Neural cell (in vitro differentiated cells): ENCODE results near the gene HS3ST6. TPM values are rescaled to one million over a fixed set of nuclear protein-coding genes. Genes with fewer than 3 reads are reported as not detected.

Experiments
- H2AFZ ChIP-seq: fragments of 200-600, 300-800 bp; sonication (generic), shearing (Covaris generic); 2 replicates; pipeline ENCODE4 v1.6.0; 2014; ENCODE audit warnings: low read depth, mild to moderate bottlenecking, antibody characterized with exemption, low read length, moderate library complexity
- H3F3A ChIP-seq: fragments of 200-600 bp; shearing (Covaris generic); 2 replicates; pipeline ENCODE4 v1.6.1; 2016; ENCODE audit warnings: mild to moderate bottlenecking, moderate library complexity, mixed read lengths, antibody characterized with exemption, low read length; ENCODE audit not compliant: insufficient read depth, poor library complexity, severe bottlenecking
- H3K27ac ChIP-seq: fragments of 200-600, 300-800 bp; sonication (generic), shearing (Covaris generic); 2 replicates; pipeline ENCODE4 v1.5.1; 2014; ENCODE audit warnings: mild to moderate bottlenecking, low read length, moderate library complexity
- H3K27me3 ChIP-seq: fragments of 300-800, 200-600 bp; sonication (generic), shearing (Covaris generic); 2 replicates; pipeline ENCODE4 v1.6.0; 2014; ENCODE audit warnings: mild to moderate bottlenecking, low read depth, low read length, moderate library complexity; ENCODE audit not compliant: insufficient read depth
- H3K36me3 ChIP-seq: fragments of 300-800, 200-600 bp; sonication (generic), shearing (Covaris generic); 2 replicates; pipeline ENCODE4 v1.5.1; 2014; ENCODE audit warnings: mild to moderate bottlenecking, antibody characterized with exemption, low read length, moderate library complexity; ENCODE audit not compliant: insufficient read depth
- H3K4me2 ChIP-seq: fragments of 300-800, 200-600 bp; sonication (generic), shearing (Covaris generic); 2 replicates; pipeline ENCODE4 v1.6.0; 2014; ENCODE audit warnings: mild to moderate bottlenecking, low read length
- H3K4me3 ChIP-seq: fragments of 300-800, 200-600 bp; sonication (generic), shearing (Covaris generic); 2 replicates; pipeline ENCODE4 v1.5.1; 2014; ENCODE audit warnings: mild to moderate bottlenecking, low read length, moderate library complexity
- H3K79me2 ChIP-seq: fragments of 200-600 bp; shearing (Covaris generic); replicated peaks from 2 replicates; pipeline ENCODE4 v1.6.0; 2014; ENCODE audit warnings: mild to moderate bottlenecking, low read length, moderate library complexity; ENCODE audit not compliant: insufficient read depth
- H3K9ac ChIP-seq: fragments of 300-800, 200-600 bp; sonication (generic), shearing (Covaris generic); 2 replicates; pipeline ENCODE4 v1.6.1; 2016; ENCODE audit warnings: mild to moderate bottlenecking, low read length, mixed read lengths
- H3K9me2 ChIP-seq: fragments of 200-600 bp; shearing (Covaris generic); 2 replicates; pipeline ENCODE4 v1.6.1; 2016; ENCODE audit warnings: mild to moderate bottlenecking, low read length, mixed read lengths; ENCODE audit not compliant: insufficient read depth
- H3K9me3 ChIP-seq: fragments of 200-600, 300-800 bp; sonication (generic), shearing (Covaris generic); 2 replicates; pipeline ENCODE4 v1.6.1; 2016; ENCODE audit warnings: mild to moderate bottlenecking, mixed run types, low read length, moderate library complexity, mixed read lengths
- H4K20me1 ChIP-seq: fragments of 200-600 bp; shearing (Covaris generic); 2 replicates; pipeline ENCODE4 v1.6.1; 2016; ENCODE audit warnings: mild to moderate bottlenecking, mixed run types; ENCODE audit not compliant: insufficient read depth
- CTCF ChIP-seq: fragments of 450-650 bp; IDR thresholded peaks from 2 replicates; pipeline ENCODE4 v1.5.1; 2014; ENCODE audit warnings: antibody characterized with exemption, mild to moderate bottlenecking, moderate library complexity; ENCODE audit not compliant: poor library complexity, severe bottlenecking
- EP300 ChIP-seq: fragments of 450-650 bp; conservative IDR thresholded peaks from 2 replicates; pipeline ENCODE4 v1.6.1; 2014; ENCODE audit warnings: antibody characterized with exemption, mild to moderate bottlenecking, moderate library complexity; ENCODE audit not compliant: poor library complexity, severe bottlenecking
- EZH2 ChIP-seq: fragments of 200-600, 300-800 bp; shearing (Covaris generic), sonication (generic); IDR thresholded peaks from 2 replicates; pipeline ENCODE4 v1.6.1; 2014; ENCODE audit warnings: antibody characterized with exemption, low read length, borderline replicate concordance, mild to moderate bottlenecking; ENCODE audit not compliant: insufficient read depth, poor library complexity, severe bottlenecking
- MXI1 ChIP-seq: fragments of 450-650 bp; conservative IDR thresholded peaks from 2 replicates; pipeline ENCODE4 v1.6.1; 2014; ENCODE audit warnings: antibody characterized with exemption, mild to moderate bottlenecking; ENCODE audit not compliant: poor library complexity, severe bottlenecking
- POLR2AphosphoS5 ChIP-seq: IDR thresholded peaks from 2 replicates; pipeline ENCODE4 v1.6.1; 2012
- RAD21 ChIP-seq: fragments of 450-650 bp; conservative IDR thresholded peaks from 2 replicates; pipeline ENCODE4 v1.6.1; 2014; ENCODE audit warnings: antibody characterized with exemption, mild to moderate bottlenecking, moderate library complexity
- SMC3 ChIP-seq: fragments of 450-650 bp; conservative IDR thresholded peaks from 2 replicates; pipeline ENCODE4 v1.6.1; 2014; ENCODE audit warnings: antibody characterized with exemption, mild to moderate bottlenecking, moderate library complexity; ENCODE audit not compliant: poor library complexity
- TAF1 ChIP-seq: IDR thresholded peaks from 2 replicates; pipeline ENCODE4 v1.6.1; 2012; ENCODE audit warnings: low read depth
- polyA plus RNA-seq: library from polyadenylated mRNA; depleted of rRNA; stranded (reverse); fragments of >200 nt; gene quantifications from 2 replicates; pipeline ENCODE4 v1.2.3, GENCODE V29; 2014
- TF ChIP-seq, protein P1 (sequence below): IDR thresholded peaks from 2 replicates; pipeline ENCODE4 v1.6.1; 2012; ENCODE audit warnings: borderline replicate concordance

HS3ST6 gene
- polyA plus RNA-seq, 1 donor from 2014 or later, result not detected

- Histone ChIP-seq H3K27me3 (peaks cover 21% of the 10 kb centered on the region), H3F3A (no peaks in the 10 kb centered on the region), H3K9me3 (no peaks in the 10 kb centered on the region), H4K20me1 (no peaks in the 10 kb centered on the region), H3K9ac (no peak overlapping the region), H3K79me2 (no peaks in the 10 kb centered on the region), H3K4me2 (no peak overlapping the region), H3K27ac (no peak overlapping the region), H2AFZ (no peak overlapping the region), H3K9me2 (no peaks in the 10 kb centered on the region), H3K4me3 (no peak overlapping the region), H3K36me3 (no peaks in the 10 kb centered on the region)
- TF ChIP-seq EZH2 (no peak), CTCF (no peak), TAF1 (no peak)
These were observed 6.0 kb downstream of the HS3ST6 start for GRCh38 chr16:1912215-1912543.

GRCh38 chr16:1911467-1912214, 6.6 kb downstream of the HS3ST6 start:
- no peaks in the 10 kb centered on the region for H3K79me2 ChIP-seq
- H4K20me1 ChIP-seq, result no peaks in the 10 kb centered on the region

More at GRCh38 chr16:1911467-1912214, 6.6 kb downstream of the HS3ST6 start:
- Histone ChIP-seq H3K4me3 (no peak overlapping the region), H2AFZ (no peak overlapping the region), H3K9me2 (no peaks in the 10 kb centered on the region), H3K27me3 (peaks cover 16% of the 10 kb centered on the region), H3K36me3 (no peaks in the 10 kb centered on the region), H3F3A (no peaks in the 10 kb centered on the region), H3K4me2 (no peak overlapping the region), H3K9ac (no peak overlapping the region), H3K9me3 (no peaks in the 10 kb centered on the region), H3K27ac (no peak overlapping the region)
- TF ChIP-seq EP300 (no peak), RAD21 (no peak), TAF1 (no peak), POLR2AphosphoS5 (no peak), SMC3 (no peak), MXI1 (no peak), CTCF (no peak), EZH2 (no peak)
- TF ChIP-seq, protein P1, sequence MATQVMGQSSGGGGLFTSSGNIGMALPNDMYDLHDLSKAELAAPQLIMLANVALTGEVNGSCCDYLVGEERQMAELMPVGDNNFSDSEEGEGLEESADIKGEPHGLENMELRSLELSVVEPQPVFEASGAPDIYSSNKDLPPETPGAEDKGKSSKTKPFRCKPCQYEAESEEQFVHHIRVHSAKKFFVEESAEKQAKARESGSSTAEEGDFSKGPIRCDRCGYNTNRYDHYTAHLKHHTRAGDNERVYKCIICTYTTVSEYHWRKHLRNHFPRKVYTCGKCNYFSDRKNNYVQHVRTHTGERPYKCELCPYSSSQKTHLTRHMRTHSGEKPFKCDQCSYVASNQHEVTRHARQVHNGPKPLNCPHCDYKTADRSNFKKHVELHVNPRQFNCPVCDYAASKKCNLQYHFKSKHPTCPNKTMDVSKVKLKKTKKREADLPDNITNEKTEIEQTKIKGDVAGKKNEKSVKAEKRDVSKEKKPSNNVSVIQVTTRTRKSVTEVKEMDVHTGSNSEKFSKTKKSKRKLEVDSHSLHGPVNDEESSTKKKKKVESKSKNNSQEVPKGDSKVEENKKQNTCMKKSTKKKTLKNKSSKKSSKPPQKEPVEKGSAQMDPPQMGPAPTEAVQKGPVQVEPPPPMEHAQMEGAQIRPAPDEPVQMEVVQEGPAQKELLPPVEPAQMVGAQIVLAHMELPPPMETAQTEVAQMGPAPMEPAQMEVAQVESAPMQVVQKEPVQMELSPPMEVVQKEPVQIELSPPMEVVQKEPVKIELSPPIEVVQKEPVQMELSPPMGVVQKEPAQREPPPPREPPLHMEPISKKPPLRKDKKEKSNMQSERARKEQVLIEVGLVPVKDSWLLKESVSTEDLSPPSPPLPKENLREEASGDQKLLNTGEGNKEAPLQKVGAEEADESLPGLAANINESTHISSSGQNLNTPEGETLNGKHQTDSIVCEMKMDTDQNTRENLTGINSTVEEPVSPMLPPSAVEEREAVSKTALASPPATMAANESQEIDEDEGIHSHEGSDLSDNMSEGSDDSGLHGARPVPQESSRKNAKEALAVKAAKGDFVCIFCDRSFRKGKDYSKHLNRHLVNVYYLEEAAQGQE, result no peak
